ENCODE results near the gene TRPM1.
A peak's percentile ranks its signal among the peaks of the same experiment; 100 is the strongest.

The TRPM1 gene

DNA sequence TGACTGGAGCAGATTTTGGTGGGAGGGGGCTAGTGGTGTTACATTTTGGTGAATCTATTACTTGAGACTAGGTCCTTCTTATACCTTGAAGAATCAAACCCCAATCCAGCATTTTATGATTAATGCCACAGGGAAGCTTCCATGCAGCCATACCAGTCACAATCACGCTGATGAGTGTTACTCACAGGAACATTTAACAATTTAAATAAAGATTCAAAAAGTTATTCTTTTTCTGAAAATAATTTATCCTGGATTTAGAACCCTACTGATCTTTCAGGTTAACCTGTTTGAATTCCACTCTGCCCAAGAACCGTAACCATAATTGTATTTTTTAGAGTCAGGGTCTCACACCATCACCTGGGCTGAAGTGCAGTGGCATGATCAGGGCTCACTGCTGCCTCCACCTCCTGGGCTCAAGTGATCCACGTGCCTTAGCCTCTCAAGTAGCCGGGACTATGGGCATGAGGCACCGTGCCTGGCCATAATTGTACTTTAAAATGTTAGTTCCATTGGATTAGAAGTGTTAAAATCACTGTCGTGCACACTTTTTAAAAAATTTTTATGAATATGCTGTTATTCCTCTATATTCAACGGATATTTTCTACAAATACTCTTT, 109.2 kb downstream of the TRPM1 start:
- TF ChIP-seq TAF1 (IDR thresholded peaks at IDR 0.05; ENCODE audit: borderline replicate concordance, insufficient read depth, low read length) (no peak), SIN3A (IDR thresholded peaks at IDR 0.05; ENCODE audit: borderline replicate concordance, insufficient read depth, low read length) (no peak), FOXP2 (optimal IDR thresholded peaks at IDR 0.05; ENCODE audit: borderline replicate concordance, extremely low read depth, extremely low read length, insufficient read depth) (no peak), POLR2AphosphoS5 (IDR thresholded peaks at IDR 0.05; ENCODE audit: low read depth, low read length) (no peak)
- TF ChIP-seq, protein P1, sequence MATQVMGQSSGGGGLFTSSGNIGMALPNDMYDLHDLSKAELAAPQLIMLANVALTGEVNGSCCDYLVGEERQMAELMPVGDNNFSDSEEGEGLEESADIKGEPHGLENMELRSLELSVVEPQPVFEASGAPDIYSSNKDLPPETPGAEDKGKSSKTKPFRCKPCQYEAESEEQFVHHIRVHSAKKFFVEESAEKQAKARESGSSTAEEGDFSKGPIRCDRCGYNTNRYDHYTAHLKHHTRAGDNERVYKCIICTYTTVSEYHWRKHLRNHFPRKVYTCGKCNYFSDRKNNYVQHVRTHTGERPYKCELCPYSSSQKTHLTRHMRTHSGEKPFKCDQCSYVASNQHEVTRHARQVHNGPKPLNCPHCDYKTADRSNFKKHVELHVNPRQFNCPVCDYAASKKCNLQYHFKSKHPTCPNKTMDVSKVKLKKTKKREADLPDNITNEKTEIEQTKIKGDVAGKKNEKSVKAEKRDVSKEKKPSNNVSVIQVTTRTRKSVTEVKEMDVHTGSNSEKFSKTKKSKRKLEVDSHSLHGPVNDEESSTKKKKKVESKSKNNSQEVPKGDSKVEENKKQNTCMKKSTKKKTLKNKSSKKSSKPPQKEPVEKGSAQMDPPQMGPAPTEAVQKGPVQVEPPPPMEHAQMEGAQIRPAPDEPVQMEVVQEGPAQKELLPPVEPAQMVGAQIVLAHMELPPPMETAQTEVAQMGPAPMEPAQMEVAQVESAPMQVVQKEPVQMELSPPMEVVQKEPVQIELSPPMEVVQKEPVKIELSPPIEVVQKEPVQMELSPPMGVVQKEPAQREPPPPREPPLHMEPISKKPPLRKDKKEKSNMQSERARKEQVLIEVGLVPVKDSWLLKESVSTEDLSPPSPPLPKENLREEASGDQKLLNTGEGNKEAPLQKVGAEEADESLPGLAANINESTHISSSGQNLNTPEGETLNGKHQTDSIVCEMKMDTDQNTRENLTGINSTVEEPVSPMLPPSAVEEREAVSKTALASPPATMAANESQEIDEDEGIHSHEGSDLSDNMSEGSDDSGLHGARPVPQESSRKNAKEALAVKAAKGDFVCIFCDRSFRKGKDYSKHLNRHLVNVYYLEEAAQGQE (IDR thresholded peaks at IDR 0.05; ENCODE audit: insufficient read depth in 1 of 2, low read depth in 2 of 2, low read length in 2 of 2): no peak

DNA sequence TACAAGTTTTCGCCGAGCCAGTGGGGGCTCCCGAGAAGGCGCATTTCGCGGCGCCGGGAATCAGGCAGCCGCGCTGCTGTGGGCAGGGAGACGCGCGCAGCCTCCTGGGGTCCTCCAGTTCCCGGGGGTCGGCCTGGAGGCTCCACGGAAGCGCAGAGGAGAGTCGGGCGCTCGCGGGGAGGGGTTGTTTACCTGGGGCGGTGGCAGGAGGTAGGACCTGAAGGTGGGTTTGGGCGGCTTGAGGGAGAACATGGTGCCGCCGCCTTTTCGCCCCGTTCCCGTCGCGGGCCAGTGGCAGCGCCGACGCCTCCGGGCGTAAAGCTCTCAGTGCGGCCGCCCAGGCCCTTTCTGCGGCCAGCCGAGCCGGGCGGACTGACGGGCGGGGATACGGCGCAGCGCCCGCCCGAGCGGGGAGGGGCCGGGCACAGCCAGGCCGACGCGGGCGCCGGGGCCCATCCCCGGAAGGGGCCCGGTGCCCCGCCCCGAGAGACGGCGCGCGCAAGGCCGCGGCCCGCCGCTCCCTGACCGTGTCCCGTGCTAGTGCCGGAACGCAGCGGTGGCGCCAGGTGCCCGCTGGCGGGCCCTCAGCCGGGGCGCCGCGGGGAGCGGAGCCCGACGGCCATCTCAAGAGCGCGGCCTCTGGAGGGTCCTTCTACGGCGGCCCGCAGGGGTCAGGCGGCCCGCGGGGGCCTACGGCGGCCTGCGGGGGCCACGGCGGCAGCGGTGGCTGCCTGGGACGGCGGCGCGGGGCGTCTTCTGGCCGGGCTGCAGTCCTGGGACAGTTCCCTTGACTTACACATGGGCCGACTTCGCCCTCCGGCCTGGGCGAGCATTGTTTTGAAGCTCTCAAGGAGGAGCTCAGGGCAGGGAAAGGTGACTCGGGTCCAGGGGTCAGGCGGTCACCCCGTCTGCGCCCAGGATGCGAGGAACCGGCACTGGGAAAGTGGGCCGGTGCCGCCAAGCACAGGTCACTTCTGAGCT, 110.0 kb downstream of the TRPM1 start, which contains the start of gene MTMR10:
MTMR10 (minus strand) TSS at position 374 of the 981 bp plus-strand sequence; CDS start at position 252, 122 bp downstream.
- TF ChIP-seq FOXP2 (optimal IDR thresholded peaks at IDR 0.05; ENCODE audit: borderline replicate concordance, extremely low read depth, extremely low read length, insufficient read depth): no peak
- 0 out of 2 replicates have a peak, but pooled peaks have one; percentile 63 for TF ChIP-seq TAF1 (IDR thresholded peaks at IDR 0.05; ENCODE audit: borderline replicate concordance, insufficient read depth, low read length)
- 0 out of 2 replicates have a peak, but pooled peaks have one; percentile 41 for TF ChIP-seq SIN3A (IDR thresholded peaks at IDR 0.05; ENCODE audit: borderline replicate concordance, insufficient read depth, low read length)
- TF ChIP-seq, protein P1 (IDR thresholded peaks at IDR 0.05; ENCODE audit: insufficient read depth in 1 of 2, low read depth in 2 of 2, low read length in 2 of 2): 0 out of 4 replicates have a peak, but pooled peaks of 1 of the 2 experiments have one; percentile 28
- TF ChIP-seq POLR2AphosphoS5 (IDR thresholded peaks at IDR 0.05; ENCODE audit: low read depth, low read length): peak; percentile 73

DNA sequence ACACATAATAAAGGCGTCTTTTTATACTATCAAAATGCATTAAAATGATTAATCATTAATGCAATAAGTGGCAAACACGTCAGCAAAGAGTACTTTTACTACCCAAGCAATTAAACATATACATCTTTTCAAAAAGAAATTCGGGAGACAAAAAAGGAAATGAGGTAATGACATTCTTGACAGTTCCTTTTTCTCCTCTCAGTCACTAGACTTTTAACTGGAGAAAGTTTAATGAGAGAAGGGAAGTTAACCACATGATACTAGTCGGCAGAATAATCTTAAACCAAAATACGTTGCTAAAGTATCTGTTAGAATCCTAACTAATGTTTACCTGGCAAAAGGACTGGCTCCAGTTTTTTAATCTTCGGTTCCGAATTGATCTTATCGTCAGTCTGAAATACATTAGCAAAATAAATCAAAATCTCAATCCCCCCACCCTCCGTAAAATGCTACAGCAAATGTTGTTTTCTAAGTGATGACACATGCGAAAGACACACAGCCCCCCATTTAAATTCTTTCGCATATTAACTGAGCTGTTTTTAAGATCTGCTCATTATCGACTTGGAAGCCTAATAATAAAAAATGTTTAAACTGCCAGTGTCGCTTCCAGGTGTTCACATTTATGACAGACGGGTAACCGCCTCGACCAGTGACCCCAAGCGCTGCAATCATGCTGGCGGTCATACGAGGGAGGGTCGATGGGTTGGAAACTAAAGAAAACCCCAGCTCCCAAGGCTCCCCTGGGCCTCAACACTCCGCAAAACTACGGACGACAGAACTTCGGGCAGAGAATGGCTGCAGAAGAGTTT, 110.9 kb downstream of the TRPM1 start:
- TF ChIP-seq TAF1 (IDR thresholded peaks at IDR 0.05; ENCODE audit: borderline replicate concordance, insufficient read depth, low read length) (no peak), SIN3A (IDR thresholded peaks at IDR 0.05; ENCODE audit: borderline replicate concordance, insufficient read depth, low read length) (no peak), FOXP2 (optimal IDR thresholded peaks at IDR 0.05; ENCODE audit: borderline replicate concordance, extremely low read depth, extremely low read length, insufficient read depth) (no peak), POLR2AphosphoS5 (IDR thresholded peaks at IDR 0.05; ENCODE audit: low read depth, low read length) (no peak)
- TF ChIP-seq, protein P1 (IDR thresholded peaks at IDR 0.05; ENCODE audit: insufficient read depth in 1 of 2, low read depth in 2 of 2, low read length in 2 of 2): no peak

DNA sequence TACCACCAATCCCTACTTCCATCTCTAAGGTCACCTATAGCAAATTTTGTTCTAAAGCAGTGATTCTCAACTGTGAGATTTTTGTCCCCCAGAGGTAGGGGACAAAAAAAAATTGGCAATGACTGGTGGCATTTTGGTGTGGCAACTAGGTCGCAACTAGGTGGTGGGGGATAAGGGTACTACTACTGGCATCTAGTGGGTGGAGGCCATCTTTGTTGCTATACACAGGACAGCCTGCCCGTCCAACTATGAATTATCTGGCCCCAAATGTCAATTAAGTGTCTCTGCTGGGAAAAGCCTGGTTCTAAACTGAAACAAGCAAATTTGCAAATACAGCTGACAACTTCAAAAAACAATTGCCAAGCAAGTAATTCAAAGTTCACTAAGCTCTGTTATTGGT, 111.5 kb downstream of the TRPM1 start:
- TF ChIP-seq POLR2AphosphoS5 (IDR thresholded peaks at IDR 0.05; ENCODE audit: low read depth, low read length) (no peak), FOXP2 (optimal IDR thresholded peaks at IDR 0.05; ENCODE audit: borderline replicate concordance, extremely low read depth, extremely low read length, insufficient read depth) (no peak)

DNA sequence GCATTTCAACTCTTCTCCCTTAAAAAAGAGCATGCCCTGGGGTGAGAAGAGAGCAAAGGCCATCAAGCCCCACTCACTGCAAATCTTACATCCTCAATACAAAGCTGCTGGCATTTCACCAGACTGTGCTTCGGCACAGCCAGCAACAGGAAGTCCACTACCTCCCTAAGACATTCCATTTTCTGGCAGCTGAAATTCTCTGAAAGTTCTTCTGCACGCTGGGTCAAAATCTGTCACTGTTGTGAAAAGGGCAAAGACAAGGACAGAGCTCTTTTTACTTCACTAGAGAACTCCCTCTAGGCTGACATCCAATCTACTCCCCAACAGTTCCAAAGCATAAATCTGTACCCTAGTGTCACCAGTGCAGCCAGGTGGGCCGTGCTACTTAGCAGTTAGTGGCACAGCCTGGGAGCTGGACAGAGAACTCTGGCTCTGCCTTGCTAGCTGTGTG, 116.4 kb downstream of the TRPM1 start:
- TF ChIP-seq, protein P1 (IDR thresholded peaks at IDR 0.05; ENCODE audit: insufficient read depth in 1 of 2, low read depth in 2 of 2, low read length in 2 of 2): 0 out of 4 replicates have a peak, but pooled peaks of 1 of the 2 experiments have one; percentile 22
- TF ChIP-seq SIN3A (IDR thresholded peaks at IDR 0.05; ENCODE audit: borderline replicate concordance, insufficient read depth, low read length) (no peak), POLR2AphosphoS5 (IDR thresholded peaks at IDR 0.05; ENCODE audit: low read depth, low read length) (no peak), TAF1 (IDR thresholded peaks at IDR 0.05; ENCODE audit: borderline replicate concordance, insufficient read depth, low read length) (no peak), FOXP2 (optimal IDR thresholded peaks at IDR 0.05; ENCODE audit: borderline replicate concordance, extremely low read depth, extremely low read length, insufficient read depth) (no peak)
